PFSK-1 (cell line): Measurements from ENCODE around the gene NT5C1A.

ENCODE experiments used
- FOXP2 ChIP-seq: optimal IDR thresholded peaks from 2 replicates; pipeline ENCODE3; 2011; ENCODE audit warnings: borderline replicate concordance, control low read depth, inconsistent platforms; ENCODE audit not compliant: insufficient read depth; ENCODE audit errors: extremely low read length, extremely low read depth
- POLR2AphosphoS5 ChIP-seq: IDR thresholded peaks from 2 replicates; pipeline ENCODE4 v1.6.1; 2012; ENCODE audit warnings: low read depth, mild to moderate bottlenecking, control low read depth, low read length, moderate library complexity
- REST ChIP-seq, 2 experiments: IDR thresholded peaks; 2 replicates each; pipeline versions ENCODE4 v1.6.1 to v1.8.0; 2011 to 2012; ENCODE audit warnings: low read depth in 2 of 2, low read length in 2 of 2, control low read depth in 1 of 2, inconsistent platforms in 1 of 2, mild to moderate bottlenecking in 1 of 2, moderate library complexity in 1 of 2; ENCODE audit not compliant: insufficient read depth in 1 of 2
- SIN3A ChIP-seq: IDR thresholded peaks from 2 replicates; pipeline ENCODE4 v1.6.1; 2012; ENCODE audit warnings: mild to moderate bottlenecking, low read length, moderate library complexity, borderline replicate concordance; ENCODE audit not compliant: insufficient read depth
- TAF1 ChIP-seq: IDR thresholded peaks from 2 replicates; pipeline ENCODE4 v1.6.1; 2012; ENCODE audit warnings: low read length, control low read depth, borderline replicate concordance; ENCODE audit not compliant: insufficient read depth

- TF ChIP-seq POLR2AphosphoS5 (no peak), TAF1 (no peak), REST (IDR thresholded peaks at IDR 0.05; ENCODE audit: insufficient read depth in 1 of 2, low read depth in 2 of 2, low read length in 2 of 2) (no peak), SIN3A (no peak), FOXP2 (no peak)
Measured at GRCh38 chr1:39649636-39650185, 22.2 kb downstream of the NT5C1A start.
